ENCODE results near the gene WARS2.

The WARS2 gene

DNA sequence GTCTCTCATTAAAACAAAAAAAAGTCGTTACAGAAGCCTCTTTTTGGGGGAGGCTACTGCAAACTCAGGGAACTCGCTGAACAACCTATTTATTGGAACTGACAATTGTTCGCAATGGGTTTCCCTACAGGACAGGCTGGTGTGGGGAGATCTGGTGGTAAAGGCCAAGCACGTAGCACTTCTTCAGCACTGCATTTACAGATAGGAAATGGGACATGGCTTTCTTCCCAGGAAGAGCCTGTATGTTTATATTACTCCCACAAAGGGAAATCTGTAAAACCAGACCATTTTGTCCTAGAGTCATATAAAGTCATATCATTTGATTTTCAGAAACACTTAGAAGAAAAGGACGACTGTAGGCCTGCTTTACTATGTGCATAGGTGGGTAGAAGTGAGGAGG lies 113.5 kb downstream of the WARS2 start:
- no peak for DNase-seq (ENCODE audit: low read depth)

DNA sequence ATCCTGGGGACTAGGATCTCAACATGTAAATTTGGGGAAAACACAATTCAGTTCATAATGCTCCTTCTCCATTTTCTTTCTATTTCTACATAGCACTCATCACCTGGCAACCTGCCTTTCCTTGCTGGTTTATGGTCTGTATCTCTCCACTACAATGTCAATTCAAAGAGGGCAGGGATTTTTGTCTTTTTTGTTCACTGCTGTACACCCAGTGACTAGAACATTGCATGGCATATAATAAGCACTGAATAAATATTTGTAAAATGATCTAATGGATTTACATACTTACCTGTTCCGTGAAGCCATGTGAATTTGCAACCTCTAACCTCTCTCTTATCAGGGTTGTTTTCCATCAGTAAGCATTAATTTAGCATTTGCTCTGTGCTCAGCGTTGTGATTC lies 124.9 kb downstream of the WARS2 start:
- no peak for DNase-seq (ENCODE audit: low read depth)

DNA sequence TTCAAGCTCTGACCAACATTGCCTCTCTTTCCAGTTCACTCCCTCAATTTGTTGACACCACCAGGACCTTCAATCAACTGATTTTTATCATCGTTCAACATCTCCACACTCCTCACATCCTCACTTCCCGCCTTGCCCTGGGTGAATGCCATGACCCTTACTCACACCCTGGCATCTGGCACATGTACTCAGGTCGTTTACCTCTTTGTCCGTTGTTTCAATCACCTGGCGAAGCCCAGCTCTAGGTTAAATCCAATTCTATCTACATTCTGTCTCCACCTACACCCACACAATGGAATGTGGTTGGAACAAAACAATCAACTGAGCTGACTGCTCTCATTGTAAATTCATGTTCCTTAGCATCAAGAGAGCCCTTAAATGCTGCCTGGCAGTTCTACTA lies 128.1 kb downstream of the WARS2 start:
- DNase-seq (ENCODE audit: low read depth) = no peak

DNA sequence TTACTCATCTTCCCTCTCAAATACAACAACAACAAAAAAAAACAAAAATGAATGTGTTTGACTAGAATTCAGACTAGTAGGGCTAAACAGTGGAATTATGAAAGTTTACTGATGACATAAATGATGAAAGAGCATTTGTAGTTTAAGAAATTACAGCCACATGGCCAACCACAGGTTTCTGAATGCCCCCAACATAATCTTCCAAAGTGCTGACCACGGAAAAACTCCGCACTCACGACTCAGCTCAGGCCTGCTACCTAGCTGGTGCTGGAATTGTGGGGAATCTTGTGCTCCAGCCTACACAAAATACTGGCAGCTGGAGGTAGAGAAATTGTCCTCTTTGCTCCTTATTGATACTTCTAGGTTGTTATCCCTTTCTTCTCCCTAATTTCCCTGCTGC lies 128.7 kb downstream of the WARS2 start:
- DNase-seq (ENCODE audit: low read depth) = no peak

DNA sequence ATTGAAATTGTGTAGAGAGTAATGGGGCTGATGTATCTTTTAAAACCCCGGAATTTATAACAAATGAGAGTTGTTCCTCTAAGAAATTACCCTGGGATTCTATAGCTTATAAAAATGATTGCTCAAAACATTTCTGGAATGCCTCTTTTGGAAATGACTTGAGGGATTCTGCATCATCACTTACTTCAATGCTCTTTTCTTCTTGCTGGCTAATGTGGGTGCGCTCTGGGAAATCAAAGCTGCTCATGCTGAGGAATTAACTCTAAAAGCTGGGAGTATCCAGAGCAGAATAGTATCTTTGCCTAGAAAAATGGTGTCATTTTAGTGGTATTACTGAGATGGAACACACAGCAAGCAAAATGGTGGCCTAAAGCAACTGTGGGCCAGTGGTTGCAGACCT lies 129.3 kb downstream of the WARS2 start:
- no peak for DNase-seq (ENCODE audit: low read depth)

DNA sequence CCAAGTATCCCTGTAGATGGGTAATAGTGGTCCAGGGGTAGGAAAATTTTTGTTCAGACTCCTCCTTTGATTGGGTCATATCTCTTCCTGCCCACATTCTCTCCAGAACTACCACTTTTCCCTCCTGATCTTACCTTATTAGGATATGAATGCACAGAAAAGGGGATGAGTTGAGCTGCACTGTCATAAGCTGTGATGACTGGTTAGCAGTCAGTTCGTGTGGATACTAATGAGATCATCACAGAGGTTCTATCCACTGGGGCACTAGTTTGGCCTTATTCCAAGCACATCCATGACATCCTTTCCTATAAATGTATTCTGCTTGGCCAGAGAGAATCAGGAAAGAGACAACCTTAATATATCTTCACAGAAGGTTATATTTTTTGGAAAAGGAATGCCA lies 130.3 kb downstream of the WARS2 start:
- no peak for DNase-seq (ENCODE audit: low read depth)

DNA sequence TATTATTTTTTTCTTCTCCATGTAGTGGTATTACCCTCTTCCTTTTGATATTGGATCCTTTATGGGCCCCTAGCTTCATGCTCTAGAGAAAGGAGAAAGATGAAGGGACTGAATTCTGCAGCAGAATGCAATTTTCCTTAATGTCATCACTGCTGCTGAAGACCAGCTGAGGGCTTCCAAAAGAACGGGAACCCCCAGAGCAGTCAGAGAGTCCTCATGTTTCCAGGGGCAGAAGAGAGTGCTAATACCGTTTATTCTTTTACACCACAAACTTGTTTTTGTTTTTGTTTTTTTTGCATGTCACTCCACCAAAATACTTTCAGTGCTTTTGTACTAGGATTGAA lies 131.2 kb downstream of the WARS2 start:
- DNase-seq (ENCODE audit: low read depth) = no peak

DNA sequence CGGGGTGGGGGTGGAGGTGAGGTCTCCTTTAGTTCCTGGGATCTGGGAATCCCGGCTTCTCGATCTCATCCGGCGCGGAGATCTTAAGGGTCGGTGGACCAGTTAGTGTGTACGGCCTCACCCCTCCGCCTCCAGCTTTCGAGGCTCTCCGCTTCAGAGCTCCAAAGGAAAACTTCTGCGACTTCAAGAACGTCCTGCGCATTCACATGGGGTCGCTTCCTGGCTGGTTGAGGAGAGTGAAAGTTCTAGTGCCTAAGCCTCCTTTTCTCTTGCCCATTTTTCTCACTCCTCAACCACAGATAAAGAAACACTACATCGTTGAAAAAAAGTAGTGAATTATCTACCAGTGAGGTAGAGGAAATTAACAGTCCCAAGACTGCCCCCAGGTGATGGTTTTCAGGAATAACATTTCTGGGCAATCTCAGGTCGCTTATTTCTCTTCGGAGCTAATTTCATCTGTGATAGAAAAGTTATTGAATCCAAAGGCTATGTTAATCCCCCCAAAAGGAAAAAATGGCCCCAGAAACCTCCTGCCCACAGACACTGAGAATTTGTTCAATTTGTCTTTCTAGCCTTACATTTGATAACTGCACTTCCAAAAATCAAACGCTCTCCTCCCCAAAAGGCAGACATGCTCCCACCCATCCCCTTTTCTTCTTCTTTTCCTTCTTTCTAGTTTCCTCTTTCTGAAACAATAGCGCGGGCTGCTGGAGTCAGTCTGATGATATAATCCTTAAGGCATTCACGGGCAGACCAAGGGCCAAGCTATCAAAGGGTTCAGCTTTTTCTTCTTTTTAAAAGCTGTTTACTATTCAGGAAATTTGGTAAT lies 131.8 kb downstream of the WARS2 start:
- no peak for DNase-seq (ENCODE audit: low read depth)

DNA sequence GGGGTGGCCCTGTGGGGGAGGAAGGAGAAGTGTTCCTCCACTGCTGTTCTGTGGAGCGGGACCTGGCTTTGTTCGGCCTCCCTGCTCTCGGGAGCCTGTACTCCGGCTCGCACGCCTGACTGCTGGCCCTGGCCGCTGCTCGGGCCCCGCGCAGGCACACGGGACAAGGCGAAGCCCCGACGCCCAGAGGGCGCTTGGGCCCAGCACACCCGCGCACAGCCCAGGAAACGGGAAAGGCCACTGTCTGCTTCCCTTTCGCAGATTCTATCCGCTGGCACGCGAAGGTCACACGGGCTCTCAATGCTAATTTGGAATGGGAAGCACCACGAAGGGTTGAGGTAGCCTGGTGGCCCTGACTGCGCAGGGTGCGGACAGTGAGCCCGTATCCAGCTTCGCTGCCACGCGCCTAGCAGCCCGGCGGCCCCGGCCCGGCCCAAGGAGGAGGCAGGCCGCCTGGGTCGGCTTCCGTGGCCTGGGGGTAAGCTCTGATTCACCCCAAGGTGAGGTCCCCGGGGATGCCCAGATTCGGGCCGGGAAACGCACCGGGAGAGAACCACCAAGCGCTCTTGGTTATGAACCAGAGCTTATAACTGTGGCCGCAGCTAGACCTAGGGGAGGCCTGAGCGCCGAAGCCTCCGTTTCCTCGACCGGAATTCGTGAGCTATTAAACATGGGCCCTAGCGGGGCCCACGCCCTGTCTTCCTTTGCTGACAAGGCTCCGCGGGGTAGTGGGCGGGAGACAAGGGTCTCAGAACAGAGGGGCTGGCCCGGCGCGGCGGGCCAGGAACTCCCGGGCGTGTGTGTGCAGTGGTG lies 132.6 kb downstream of the WARS2 start:
- DNase-seq (ENCODE audit: low read depth) = no peak

DNA sequence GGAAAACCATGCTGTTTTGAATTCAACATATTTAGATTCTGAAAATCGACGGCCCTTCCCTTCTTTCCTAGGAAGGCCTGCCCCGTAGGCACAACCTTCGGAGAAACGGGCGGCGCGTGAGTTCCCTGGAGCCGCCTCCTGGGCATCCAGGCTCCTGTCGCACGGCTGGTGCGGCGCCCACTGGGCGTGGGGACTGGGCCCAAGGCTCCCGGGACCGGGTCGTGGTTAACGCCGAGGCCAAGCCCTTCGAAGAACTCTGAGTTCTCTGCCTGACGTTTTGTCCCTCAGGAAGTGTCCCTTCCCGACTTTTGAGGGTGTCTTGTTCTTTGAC lies 133.1 kb downstream of the WARS2 start:
- no peak for DNase-seq (ENCODE audit: low read depth)

DNA sequence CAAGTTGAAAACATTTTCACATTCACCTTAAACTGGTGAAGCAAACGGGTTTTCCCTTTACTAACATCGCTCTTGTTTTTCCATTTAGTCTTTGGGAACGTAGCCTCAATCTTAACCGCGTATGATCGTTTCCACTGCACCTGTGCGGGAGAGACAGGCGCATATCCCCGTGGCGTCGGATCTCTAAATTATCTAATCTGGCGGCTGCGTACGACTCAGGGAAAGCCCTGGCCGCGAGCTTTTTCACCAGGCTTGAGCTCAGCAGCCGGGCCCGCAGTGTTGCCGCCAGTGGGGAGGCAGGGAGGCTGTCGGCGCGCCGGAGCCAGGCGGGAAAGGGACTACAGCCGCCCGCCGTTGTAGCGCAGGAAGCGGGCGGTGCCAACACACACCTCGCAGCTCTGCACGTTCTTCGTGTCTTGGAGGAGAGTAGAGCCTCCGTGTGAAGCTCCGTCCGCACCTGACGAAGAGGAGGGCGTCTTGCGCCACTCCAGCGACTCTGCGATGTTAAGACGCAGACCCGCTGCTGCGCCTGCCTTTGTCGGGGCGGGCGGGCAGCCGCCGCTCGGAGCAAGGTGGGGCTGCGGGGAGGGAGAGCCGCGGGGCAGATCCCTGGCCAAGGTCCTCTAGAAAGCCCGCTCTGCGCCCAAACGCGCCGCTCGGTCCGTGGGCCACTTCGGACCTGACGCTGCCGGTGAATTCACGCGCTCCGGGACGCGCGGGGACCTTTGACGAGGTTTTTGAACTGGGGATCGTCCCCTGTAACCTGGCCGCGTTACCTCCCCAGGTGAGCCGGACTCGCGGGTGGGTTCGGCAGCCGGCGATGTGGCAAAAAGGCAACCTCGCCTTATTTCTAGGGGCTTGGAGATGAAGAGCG lies 133.8 kb downstream of the WARS2 start:
- DNase-seq (ENCODE audit: low read depth) = no peak

DNA sequence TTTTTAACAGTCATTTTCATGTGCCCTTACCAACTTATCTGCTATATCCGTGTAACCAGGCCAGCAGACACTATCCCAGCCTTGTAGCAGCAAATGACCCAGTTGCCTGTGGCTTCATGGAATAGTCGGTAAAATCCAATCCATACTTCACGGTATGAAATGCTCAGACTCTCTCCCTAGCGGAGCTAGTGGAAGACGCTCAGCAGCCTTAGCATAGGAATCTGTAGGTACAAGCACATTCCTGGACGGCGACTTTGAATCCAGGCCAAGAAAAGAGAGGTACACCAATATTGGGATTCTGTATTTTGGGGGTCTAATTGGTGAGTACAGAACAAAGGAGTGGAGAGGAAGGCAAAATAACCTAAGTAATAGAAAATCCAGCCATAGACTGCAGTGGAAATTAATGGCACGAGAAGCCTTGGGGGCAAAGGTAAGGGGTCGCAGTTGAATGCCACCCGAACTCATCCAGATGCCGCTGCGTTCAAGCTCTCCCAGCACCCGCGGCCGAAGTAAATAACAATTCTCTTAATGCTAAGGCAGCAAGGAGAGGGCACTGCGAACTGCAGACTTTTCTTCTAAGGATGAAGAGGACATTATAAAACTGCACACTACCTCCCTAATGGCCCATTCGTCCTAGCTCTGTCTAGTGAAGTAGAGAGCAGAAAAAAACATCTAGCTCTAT lies 134.6 kb downstream of the WARS2 start:
- no peak for DNase-seq (ENCODE audit: low read depth)

DNA sequence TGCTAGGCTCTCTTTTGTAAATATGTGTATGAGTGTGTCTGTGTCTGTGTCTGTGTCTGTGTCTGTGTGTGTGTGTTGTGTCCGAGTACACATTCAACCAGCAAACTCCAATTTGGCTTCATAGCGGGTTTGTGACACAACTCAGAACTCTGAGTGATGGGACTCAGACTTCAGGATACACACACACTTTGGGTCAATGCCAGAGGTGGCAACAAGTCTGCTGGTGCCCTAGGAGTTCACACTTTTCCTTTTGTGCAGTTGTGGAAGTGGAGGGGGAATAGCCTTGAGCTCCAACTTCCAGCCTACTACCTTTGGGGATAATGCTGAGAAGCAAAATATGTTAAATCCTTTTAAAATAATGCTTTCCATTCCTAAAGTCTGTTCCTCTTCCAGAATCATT lies 135.7 kb downstream of the WARS2 start:
- no peak for DNase-seq (ENCODE audit: low read depth)

DNA sequence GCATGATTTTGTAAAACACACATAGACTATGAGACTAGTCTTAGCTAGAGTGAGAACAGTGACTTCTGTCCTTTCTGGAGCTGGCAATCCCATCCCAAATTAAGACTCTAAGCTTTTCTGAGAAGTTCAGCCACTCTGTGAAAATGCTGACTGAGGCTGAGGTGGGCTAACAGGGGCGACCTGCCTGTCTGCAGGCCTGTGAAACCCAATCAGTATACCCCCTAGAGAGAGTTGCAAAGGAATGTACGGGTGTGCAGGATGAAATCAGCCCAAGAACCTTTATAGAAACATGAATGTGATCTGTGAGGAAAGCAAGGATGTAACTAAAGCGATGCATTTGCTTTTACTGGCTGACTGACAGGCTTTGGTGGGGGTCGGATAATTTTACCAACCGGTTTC lies 136.3 kb downstream of the WARS2 start:
- no peak for DNase-seq (ENCODE audit: low read depth)

DNA sequence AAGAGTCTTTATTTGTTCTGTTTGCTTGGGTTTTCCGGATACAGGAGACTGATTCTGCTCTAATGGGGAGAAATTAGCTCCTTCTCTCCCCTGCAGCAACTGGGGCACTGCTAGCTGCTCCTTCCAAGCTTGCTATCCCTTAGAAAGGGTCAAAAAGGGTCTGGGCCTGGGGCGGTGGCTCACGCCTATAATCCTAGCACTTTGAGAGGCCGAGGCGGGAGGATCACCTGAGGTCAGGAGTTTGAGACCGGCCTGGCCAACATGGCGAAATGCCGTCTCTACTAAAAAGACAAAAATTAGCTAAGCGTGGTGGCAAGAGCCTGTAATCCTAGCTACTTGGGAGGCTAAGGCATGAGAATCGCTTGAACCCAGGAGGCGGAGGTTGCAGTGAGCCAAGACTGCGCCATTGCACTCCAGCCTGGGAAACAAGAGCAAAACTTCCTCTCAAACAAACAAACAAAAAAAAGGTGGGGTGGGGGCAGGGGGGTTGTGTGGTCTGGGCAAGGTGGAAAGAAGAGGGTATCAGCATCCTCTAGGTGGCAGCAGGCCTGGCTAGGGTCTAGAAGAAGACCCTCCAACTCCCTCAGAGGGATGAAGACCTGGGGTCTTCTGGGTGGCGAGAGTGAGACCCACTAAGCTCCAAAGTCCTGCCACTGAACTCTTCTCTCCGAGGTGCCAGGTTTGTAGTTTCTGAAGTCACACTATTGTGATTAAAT lies 136.9 kb downstream of the WARS2 start:
- DNase-seq (ENCODE audit: low read depth) = no peak

DNA sequence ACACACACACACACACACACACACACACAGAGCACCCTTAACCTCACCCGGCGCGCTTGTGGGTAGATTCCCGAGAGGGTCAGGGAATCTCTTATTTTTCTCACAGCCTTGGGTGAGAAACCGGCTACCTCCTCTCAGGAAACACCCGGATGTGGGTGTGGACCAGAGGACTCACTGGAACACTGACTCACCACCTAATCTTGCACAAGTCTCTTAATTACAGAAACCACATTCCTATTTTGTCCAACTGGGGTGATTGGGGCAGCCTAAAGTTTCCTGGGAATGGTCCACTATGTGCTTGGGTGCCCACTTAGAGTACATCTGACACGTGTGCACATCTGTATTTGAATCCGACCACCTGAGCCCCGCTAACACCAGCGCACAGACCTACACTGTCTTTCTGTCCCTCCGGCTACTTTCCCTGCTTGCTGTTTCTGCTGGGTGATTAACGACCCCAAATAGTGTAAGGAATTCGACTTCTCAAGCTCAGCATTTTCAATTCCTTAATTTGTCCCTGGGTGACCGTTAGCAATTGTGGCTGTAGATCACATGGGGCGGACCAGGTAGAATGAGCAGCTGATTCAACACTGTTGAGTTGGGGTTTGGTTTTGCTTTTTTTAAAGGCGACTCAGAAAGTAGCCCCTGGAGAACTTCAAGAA lies 138.3 kb downstream of the WARS2 start:
- no peak for DNase-seq (ENCODE audit: low read depth)

DNA sequence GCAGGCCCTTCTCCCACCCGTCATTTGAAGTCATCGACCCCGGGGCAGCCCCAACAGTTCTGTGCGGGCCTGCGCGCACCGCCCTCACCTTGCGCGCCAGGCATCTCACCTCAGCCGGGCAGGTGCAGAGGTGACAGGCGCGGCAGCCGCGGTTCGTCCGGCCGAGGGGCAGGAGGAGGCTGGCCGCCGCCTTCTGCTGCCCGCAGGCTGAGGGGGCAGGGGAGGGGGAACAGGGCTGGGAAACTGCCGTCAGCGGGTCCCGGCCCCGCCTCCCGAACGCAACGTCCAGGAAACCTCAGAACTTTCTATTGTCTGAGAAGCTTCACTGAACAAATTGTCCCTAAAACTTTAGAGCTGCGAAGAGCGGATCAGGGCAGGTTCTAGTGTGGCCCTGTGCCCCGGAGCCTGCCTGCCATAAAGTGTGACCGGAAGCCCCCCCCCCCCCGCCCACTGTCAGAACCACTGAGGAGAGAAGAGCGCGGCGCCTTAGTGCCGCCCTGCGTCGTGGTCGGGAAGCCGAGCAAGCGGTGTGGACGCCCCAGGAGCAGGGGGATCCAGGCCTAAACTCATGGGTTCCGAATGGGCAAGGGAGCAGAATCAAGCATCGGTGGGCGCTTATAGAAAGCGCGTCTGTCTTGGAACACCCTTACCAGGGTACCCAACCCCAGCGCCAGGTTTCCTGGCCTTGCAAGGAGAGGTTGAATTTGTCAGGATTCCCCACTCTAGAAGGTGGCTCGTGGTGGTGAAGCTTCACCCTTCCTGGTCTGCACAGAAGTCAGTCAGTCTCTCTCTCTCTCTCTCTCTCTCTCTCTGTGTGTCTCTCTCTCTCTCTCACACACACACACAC lies 139.0 kb downstream of the WARS2 start:
- no peak for DNase-seq (ENCODE audit: low read depth)

DNA sequence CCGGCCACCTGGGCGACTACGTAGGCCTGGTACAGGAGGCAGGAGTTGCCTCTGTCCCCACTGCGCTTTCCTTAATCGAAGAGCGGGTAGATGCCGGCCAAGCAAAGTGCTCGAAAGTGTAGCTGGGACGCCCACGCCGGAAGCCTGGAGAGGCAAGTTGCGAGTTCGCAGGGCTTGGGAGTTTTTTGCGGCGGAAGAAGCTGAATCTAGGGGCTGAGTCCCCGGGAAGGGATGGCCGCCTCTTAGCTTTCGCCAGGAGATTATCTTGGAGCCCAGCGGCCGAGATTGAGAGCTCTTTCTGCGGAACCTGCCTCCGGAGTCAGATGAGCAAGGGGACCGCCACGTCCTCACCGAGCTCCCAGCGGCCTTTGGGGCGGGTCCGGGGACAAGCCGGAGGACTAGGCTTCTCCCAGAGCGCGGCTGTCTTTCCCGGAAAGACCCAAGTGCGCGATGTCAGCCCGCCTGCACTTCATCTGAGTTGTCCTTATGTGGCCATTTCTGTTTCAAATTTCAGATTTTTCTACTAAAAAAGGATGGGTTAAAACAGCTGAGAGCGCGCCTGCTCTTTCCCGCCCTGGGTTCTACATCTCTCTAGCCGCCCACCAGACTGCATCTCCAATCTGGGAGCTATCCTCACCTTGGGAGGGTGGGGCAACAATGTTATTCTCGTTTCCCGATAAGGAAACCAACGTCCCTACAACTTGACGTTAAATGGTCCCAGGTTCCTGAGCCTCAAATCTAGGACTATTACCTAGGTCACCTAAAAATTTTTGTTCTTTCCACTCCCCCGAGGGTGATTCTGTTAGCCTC lies 139.9 kb downstream of the WARS2 start:
- DNase-seq (ENCODE audit: low read depth) = no peak

All from stimulated activated CD8-positive, alpha-beta memory T cell treated with anti-CD3 and anti-CD28 coated beads, Interleukin-7, amount 100 ng/mL, for 24 hours (primary cell).